GM23338 (cell line): ENCODE results near the gene NYAP2. TPM values are rescaled to one million over a fixed set of nuclear protein-coding genes. Genes with fewer than 3 reads are reported as not detected.

Source experiments
- ATAC-seq: fragments of 200-7000 bp; cut with Tn5 transposase; 3 replicates; pipeline ENCODE4 v1.9.1; 2020
- DNase-seq: peaks from one replicate; pipeline ENCODE4 v3.0.0-alpha.2; 2015; ENCODE audit warnings: low spot score
- H2AFZ ChIP-seq: fragments of 200-600 bp; sonication (generic); 2 replicates; pipeline ENCODE4 v1.8.0; 2016; ENCODE audit warnings: antibody characterized with exemption, mild to moderate bottlenecking, moderate library complexity
- H3F3A ChIP-seq: fragments of 200-600 bp; sonication (generic); replicated peaks from 2 replicates; pipeline ENCODE4 v1.8.0; 2017; ENCODE audit warnings: antibody characterized with exemption, mixed run types, low read depth
- H3K27ac ChIP-seq: fragments of 200-600 bp; sonication (generic); 2 replicates; pipeline ENCODE4 v1.6.1; 2016; ENCODE audit warnings: low read depth
- H3K27me3 ChIP-seq: fragments of 200-600 bp; sonication (generic); 2 replicates; pipeline ENCODE4 v1.8.0; 2016; ENCODE audit warnings: mild to moderate bottlenecking, mixed run types, moderate library complexity; ENCODE audit not compliant: insufficient read depth
- H3K36me3 ChIP-seq: fragments of 200-600 bp; sonication (generic); 2 replicates; pipeline ENCODE4 v1.8.0; 2016; ENCODE audit warnings: mild to moderate bottlenecking; ENCODE audit not compliant: insufficient read depth
- H3K4me1 ChIP-seq: fragments of 200-600 bp; sonication (generic); 2 replicates; pipeline ENCODE4 v1.8.0; 2016; ENCODE audit warnings: mild to moderate bottlenecking, moderate library complexity; ENCODE audit not compliant: insufficient read depth
- H3K4me2 ChIP-seq: fragments of 200-600 bp; sonication (generic); 2 replicates; pipeline ENCODE4 v1.7.1; 2017; ENCODE audit warnings: mixed run types
- H3K4me3 ChIP-seq: fragments of 200-600 bp; sonication (generic); 2 replicates; pipeline ENCODE4 v1.6.1; 2016; ENCODE audit warnings: mixed run types
- H3K79me2 ChIP-seq: fragments of 200-600 bp; sonication (generic); replicated peaks from 2 replicates; pipeline ENCODE4 v1.8.0; 2017; ENCODE audit warnings: mild to moderate bottlenecking; ENCODE audit not compliant: insufficient read depth
- H3K9me2 ChIP-seq: fragments of 200-600 bp; sonication (generic); 2 replicates; pipeline ENCODE4 v1.8.0; 2017; ENCODE audit not compliant: insufficient read depth
- H4K20me1 ChIP-seq: fragments of 200-600 bp; sonication (generic); replicated peaks from 2 replicates; pipeline ENCODE4 v1.8.0; 2017; ENCODE audit warnings: mild to moderate bottlenecking; ENCODE audit not compliant: insufficient read depth
- H3K27ac Mint-ChIP-seq: 2 replicates; pipeline ENCODE4 v1.8.0; 2020; ENCODE audit warnings: inconsistent platforms, mild to moderate bottlenecking, moderate library complexity, mixed read lengths
- H3K27me3 Mint-ChIP-seq: 3 replicates; pipeline ENCODE4 v1.8.0; 2022; ENCODE audit warnings: low read depth, mild to moderate bottlenecking, moderate library complexity, mixed read lengths, inconsistent platforms; ENCODE audit not compliant: insufficient read depth, poor library complexity
- H3K36me3 Mint-ChIP-seq: 3 replicates; pipeline ENCODE4 v1.8.0; 2021; ENCODE audit warnings: low read depth, mild to moderate bottlenecking, inconsistent platforms, moderate library complexity, mixed read lengths
- H3K4me1 Mint-ChIP-seq: 3 replicates; pipeline ENCODE4 v1.8.0; 2020; ENCODE audit warnings: mild to moderate bottlenecking, inconsistent platforms, mixed read lengths
- H3K4me3 Mint-ChIP-seq: 3 replicates; pipeline ENCODE4 v1.8.0; 2021; ENCODE audit warnings: moderate library complexity, mild to moderate bottlenecking, inconsistent platforms, mixed read lengths
- H3K9me3 Mint-ChIP-seq: 3 replicates; pipeline ENCODE4 v1.8.0; 2020; ENCODE audit warnings: moderate library complexity, mild to moderate bottlenecking, inconsistent platforms, mixed read lengths
- EZH2 ChIP-seq: fragments of 200-600 bp; sonication (generic); IDR thresholded peaks from one replicate; pipeline ENCODE4 v1.8.0; 2017; ENCODE audit warnings: antibody characterized with exemption, mild to moderate bottlenecking, low read depth; ENCODE audit not compliant: unreplicated experiment
- EZH2phosphoT487 ChIP-seq: fragments of 200-600 bp; sonication (generic); IDR thresholded peaks from one replicate; pipeline ENCODE4 v1.8.1; 2018; ENCODE audit warnings: antibody characterized with exemption; ENCODE audit not compliant: unreplicated experiment
- JUNB ChIP-seq: IDR thresholded peaks from one replicate; pipeline ENCODE4 v1.6.1; 2016; ENCODE audit warnings: antibody characterized with exemption; ENCODE audit not compliant: unreplicated experiment
- NANOG ChIP-seq: IDR thresholded peaks from 2 replicates; pipeline ENCODE4 v1.6.1; 2016; ENCODE audit warnings: antibody characterized with exemption, borderline replicate concordance
- POLR2AphosphoS5 ChIP-seq: IDR thresholded peaks from 2 replicates; pipeline ENCODE4 v1.6.1; 2016; ENCODE audit warnings: antibody characterized with exemption, low read depth
- STAT1 ChIP-seq: IDR thresholded peaks from one replicate; pipeline ENCODE4 v1.6.1; 2016; ENCODE audit warnings: antibody characterized with exemption; ENCODE audit not compliant: unreplicated experiment
- ZNF331 ChIP-seq: fragments of 250-450 bp; sonication (Bioruptor Pico); IDR thresholded peaks from 2 replicates; pipeline ENCODE4 v1.5.0; 2020; ENCODE audit warnings: low read depth, mild to moderate bottlenecking, moderate library complexity
- polyA plus RNA-seq: library from polyadenylated mRNA; unstranded; fragments of >200 nt; fragmentation: Nextera tagmentation; extraction: Ambion mirVana; gene quantifications from 2 replicates; pipeline ENCODE4 v1.2.1, GENCODE V29; 2016
- total RNA-seq: library from RNA; depleted of rRNA; stranded (reverse); fragments of >200 nt; shearing (Covaris generic); gene quantifications from 2 replicates; pipeline ENCODE4 v1.2.3, GENCODE V29; 2014
- TF ChIP-seq, protein P1 (sequence below), 2 experiments: fragments of 200-600 bp in 1 of 2; sonication (generic) in 1 of 2; conservative IDR thresholded peaks; 2 replicates each; pipeline versions ENCODE4 v1.5.1 to v1.6.1; 2016 to 2017; ENCODE audit warnings: antibody characterized with exemption in 2 of 2, low read depth in 2 of 2, mild to moderate bottlenecking in 2 of 2, moderate library complexity in 1 of 2
- TF ChIP-seq, protein P2 (sequence below): IDR thresholded peaks from one replicate; pipeline ENCODE4 v1.6.1; 2018; ENCODE audit warnings: antibody characterized with exemption; ENCODE audit not compliant: unreplicated experiment
- TF ChIP-seq, protein P3 (sequence below): fragments of 250-450 bp; sonication (Bioruptor Pico); IDR thresholded peaks from 2 replicates; pipeline ENCODE4 v1.5.0; 2020; ENCODE audit warnings: mild to moderate bottlenecking, moderate library complexity

NYAP2 gene
- total and polyA plus RNA-seq, 2 experiments from 2014 or later, result not detected

DNA sequence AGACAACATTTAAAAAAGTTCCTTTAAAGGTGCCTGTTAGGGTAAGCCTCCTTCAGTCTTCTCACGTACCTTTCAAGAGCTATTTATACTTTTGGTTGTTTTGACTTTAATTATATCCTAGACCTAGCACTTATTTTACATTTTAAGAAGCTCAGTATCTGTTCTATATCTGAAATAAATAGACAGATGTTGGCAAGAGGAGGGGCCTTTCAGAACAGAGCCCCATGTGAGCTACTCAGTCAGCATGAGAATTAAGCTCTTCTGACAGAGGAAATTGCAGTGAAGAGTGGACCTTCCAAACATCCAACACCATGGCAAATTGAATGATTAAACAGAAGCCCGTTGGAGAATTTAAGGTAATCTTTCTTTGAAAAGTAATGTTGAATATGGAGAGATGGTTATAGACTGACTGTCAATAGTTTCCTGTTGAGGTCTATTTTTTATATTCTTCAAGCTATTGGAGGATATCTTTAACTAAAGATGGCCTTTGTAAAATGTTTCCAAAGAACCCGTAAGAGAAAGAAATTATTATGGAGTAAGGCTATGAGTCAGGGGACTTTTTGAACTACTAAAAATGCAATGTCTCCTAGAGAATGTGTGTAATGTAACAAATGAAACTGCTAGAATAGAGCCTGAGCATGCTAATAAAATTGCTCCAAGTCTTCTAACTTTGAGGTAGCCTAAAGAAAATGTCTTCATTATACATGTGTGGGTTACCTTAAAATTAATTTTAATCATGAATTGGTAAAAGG, 17.3 kb downstream of the NYAP2 start (continued):
- TF ChIP-seq, protein P1, sequence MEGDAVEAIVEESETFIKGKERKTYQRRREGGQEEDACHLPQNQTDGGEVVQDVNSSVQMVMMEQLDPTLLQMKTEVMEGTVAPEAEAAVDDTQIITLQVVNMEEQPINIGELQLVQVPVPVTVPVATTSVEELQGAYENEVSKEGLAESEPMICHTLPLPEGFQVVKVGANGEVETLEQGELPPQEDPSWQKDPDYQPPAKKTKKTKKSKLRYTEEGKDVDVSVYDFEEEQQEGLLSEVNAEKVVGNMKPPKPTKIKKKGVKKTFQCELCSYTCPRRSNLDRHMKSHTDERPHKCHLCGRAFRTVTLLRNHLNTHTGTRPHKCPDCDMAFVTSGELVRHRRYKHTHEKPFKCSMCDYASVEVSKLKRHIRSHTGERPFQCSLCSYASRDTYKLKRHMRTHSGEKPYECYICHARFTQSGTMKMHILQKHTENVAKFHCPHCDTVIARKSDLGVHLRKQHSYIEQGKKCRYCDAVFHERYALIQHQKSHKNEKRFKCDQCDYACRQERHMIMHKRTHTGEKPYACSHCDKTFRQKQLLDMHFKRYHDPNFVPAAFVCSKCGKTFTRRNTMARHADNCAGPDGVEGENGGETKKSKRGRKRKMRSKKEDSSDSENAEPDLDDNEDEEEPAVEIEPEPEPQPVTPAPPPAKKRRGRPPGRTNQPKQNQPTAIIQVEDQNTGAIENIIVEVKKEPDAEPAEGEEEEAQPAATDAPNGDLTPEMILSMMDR (conservative IDR thresholded peaks at IDR 0.05; ENCODE audit: low read depth in 2 of 2), result no peak
- TF ChIP-seq EZH2phosphoT487 (no peak), JUNB (no peak)

DNA sequence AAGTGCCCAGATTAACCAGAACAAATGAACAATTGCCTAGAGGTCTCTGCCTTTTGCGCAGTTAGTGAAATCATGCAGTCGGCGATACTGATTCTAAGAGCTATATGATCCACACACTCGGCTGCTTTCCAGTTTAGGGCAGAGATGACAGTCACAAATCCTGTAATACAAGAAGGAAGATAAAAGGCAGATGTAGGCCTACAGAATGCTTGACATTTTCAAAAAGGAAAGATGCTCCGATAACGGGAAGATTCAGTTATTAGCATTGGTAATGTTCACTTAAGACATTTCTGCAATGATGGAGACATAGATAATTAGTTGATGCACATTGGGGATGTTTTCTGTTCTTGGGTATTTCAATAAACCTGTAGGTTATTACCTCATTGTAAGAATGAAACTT, 19.5 kb downstream of the NYAP2 start:
- Mint-ChIP-seq H3K4me1 (no peaks in the 10 kb centered on the region), H3K27ac (no peak overlapping the region), H3K9me3 (no peaks in the 10 kb centered on the region), H3K4me3 (no peak overlapping the region), H3K27me3 (no peaks in the 10 kb centered on the region), H3K36me3 (no peaks in the 10 kb centered on the region)
- Histone ChIP-seq H3F3A (no peaks in the 10 kb centered on the region), H3K4me3 (no peak overlapping the region), H3K4me1 (no peaks in the 10 kb centered on the region), H3K79me2 (no peaks in the 10 kb centered on the region), H2AFZ (0 out of 2 replicates have a peak overlapping the region, but pooled peaks have one; percentile 15), H3K27me3 (no peaks in the 10 kb centered on the region), H3K36me3 (no peaks in the 10 kb centered on the region), H3K4me2 (no peak overlapping the region), H3K27ac (no peak overlapping the region), H3K9me2 (no peaks in the 10 kb centered on the region), H4K20me1 (no peaks in the 10 kb centered on the region)
- no peak for ATAC-seq
- DNase-seq, result no peak
- TF ChIP-seq, protein P1 (conservative IDR thresholded peaks at IDR 0.05; ENCODE audit: low read depth in 2 of 2), result no peak
- TF ChIP-seq NANOG, result no peak
- TF ChIP-seq ZNF331 (CRISPR knock-in tag), result no peak
- TF ChIP-seq, protein P2, sequence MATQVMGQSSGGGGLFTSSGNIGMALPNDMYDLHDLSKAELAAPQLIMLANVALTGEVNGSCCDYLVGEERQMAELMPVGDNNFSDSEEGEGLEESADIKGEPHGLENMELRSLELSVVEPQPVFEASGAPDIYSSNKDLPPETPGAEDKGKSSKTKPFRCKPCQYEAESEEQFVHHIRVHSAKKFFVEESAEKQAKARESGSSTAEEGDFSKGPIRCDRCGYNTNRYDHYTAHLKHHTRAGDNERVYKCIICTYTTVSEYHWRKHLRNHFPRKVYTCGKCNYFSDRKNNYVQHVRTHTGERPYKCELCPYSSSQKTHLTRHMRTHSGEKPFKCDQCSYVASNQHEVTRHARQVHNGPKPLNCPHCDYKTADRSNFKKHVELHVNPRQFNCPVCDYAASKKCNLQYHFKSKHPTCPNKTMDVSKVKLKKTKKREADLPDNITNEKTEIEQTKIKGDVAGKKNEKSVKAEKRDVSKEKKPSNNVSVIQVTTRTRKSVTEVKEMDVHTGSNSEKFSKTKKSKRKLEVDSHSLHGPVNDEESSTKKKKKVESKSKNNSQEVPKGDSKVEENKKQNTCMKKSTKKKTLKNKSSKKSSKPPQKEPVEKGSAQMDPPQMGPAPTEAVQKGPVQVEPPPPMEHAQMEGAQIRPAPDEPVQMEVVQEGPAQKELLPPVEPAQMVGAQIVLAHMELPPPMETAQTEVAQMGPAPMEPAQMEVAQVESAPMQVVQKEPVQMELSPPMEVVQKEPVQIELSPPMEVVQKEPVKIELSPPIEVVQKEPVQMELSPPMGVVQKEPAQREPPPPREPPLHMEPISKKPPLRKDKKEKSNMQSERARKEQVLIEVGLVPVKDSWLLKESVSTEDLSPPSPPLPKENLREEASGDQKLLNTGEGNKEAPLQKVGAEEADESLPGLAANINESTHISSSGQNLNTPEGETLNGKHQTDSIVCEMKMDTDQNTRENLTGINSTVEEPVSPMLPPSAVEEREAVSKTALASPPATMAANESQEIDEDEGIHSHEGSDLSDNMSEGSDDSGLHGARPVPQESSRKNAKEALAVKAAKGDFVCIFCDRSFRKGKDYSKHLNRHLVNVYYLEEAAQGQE, result no peak
- TF ChIP-seq EZH2, result no peak
- TF ChIP-seq, protein P3, sequence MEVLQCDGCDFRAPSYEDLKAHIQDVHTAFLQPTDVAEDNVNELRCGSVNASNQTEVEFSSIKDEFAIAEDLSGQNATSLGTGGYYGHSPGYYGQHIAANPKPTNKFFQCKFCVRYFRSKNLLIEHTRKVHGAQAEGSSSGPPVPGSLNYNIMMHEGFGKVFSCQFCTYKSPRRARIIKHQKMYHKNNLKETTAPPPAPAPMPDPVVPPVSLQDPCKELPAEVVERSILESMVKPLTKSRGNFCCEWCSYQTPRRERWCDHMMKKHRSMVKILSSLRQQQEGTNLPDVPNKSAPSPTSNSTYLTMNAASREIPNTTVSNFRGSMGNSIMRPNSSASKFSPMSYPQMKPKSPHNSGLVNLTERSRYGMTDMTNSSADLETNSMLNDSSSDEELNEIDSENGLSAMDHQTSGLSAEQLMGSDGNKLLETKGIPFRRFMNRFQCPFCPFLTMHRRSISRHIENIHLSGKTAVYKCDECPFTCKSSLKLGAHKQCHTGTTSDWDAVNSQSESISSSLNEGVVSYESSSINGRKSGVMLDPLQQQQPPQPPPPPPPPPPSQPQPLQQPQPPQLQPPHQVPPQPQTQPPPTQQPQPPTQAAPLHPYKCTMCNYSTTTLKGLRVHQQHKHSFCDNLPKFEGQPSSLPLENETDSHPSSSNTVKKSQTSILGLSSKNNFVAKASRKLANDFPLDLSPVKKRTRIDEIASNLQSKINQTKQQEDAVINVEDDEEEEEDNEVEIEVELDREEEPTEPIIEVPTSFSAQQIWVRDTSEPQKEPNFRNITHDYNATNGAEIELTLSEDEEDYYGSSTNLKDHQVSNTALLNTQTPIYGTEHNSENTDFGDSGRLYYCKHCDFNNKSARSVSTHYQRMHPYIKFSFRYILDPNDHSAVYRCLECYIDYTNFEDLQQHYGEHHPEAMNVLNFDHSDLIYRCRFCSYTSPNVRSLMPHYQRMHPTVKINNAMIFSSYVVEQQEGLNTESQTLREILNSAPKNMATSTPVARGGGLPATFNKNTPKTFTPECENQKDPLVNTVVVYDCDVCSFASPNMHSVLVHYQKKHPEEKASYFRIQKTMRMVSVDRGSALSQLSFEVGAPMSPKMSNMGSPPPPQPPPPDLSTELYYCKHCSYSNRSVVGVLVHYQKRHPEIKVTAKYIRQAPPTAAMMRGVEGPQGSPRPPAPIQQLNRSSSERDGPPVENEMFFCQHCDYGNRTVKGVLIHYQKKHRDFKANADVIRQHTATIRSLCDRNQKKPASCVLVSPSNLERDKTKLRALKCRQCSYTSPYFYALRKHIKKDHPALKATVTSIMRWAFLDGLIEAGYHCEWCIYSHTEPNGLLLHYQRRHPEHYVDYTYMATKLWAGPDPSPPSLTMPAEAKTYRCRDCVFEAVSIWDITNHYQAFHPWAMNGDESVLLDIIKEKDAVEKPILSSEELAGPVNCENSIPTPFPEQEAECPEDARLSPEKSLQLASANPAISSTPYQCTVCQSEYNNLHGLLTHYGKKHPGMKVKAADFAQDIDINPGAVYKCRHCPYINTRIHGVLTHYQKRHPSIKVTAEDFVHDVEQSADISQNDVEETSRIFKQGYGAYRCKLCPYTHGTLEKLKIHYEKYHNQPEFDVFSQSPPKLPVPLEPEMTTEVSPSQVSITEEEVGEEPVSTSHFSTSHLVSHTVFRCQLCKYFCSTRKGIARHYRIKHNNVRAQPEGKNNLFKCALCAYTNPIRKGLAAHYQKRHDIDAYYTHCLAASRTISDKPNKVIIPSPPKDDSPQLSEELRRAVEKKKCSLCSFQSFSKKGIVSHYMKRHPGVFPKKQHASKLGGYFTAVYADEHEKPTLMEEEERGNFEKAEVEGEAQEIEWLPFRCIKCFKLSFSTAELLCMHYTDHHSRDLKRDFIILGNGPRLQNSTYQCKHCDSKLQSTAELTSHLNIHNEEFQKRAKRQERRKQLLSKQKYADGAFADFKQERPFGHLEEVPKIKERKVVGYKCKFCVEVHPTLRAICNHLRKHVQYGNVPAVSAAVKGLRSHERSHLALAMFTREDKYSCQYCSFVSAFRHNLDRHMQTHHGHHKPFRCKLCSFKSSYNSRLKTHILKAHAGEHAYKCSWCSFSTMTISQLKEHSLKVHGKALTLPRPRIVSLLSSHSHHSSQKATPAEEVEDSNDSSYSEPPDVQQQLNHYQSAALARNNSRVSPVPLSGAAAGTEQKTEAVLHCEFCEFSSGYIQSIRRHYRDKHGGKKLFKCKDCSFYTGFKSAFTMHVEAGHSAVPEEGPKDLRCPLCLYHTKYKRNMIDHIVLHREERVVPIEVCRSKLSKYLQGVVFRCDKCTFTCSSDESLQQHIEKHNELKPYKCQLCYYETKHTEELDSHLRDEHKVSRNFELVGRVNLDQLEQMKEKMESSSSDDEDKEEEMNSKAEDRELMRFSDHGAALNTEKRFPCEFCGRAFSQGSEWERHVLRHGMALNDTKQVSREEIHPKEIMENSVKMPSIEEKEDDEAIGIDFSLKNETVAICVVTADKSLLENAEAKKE, result no peak
- no peak for TF ChIP-seq POLR2AphosphoS5
- no peak for TF ChIP-seq EZH2phosphoT487
- TF ChIP-seq STAT1, result no peak
